ENCODE measurements around the gene CTSD. TPM values are rescaled to one million over a fixed set of nuclear protein-coding genes. Genes with fewer than 3 reads are reported as not detected.

Gene CTSD
- total and polyA plus RNA-seq, 2 of the 4 experiments (the other 2 are of a cell fraction) = 39.8 to 166 TPM

DNA sequence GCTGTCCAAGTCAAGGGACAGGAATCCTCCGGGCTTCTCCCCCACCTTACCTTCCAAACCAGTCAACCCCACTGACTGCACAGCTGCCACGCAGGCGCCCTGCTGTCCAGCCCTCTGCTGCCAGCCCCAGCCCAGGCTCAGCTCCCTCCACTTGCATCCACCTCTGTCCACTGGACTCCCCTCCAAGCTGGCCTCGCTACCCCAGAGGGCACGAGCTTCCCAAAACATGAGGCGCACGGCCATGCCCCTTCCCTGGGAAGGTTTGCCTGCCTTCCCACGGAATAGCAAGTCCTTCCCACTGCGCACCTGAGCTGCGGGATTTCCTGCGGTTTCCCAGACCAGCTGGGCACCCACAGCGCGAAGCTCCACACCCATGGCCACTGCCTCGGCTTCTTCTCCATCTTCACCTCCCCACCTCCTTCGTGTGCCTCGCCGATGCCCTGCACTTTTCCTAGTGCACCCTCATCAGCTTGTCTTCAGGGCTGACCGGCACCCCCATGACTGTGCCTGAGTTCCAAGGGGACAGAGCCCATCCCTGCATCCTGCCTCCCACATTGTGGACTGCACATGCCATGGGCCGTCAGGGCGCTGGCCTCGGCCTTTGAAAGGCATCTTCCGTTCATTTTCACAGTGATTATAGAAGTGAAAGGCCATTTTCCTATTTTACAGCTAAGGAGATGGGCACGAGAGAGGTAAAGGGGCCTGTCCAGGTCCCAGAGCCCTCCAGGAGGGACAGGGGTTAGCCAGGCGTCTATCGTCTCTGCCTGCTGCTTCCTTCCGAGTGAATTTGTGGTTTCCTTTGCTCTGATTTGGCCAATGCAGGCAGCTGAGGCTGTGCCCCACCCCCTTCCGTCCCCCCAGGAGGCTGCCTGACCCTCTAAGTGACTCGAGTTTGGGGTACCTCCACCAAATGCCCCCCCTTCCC, 29.7 kb downstream of the CTSD start:
- ChIA-PET CTCF (no interaction called here), POLR2A (ENCODE audit: unreplicated experiment) (no interaction called here)
- Histone ChIP-seq H2BK5ac (ENCODE audit: low read depth, low read length, poor library complexity, severe bottlenecking) (no peak overlapping the region), H3K27me3 (ENCODE audit: control insufficient read depth, insufficient read depth, low read length) (peaks cover 51% of the 10 kb centered on the region), H3K9me1 (ENCODE audit: insufficient read depth, low read length) (peaks cover 5% of the 10 kb centered on the region; the same call in 1 of the 2 replicates), H3K14ac (replicated peaks; ENCODE audit: low read depth, low read length) (no peak overlapping the region), H3K9ac (ENCODE audit: low read depth, low read length) (no peak overlapping the region), H3K27ac (ENCODE audit: insufficient read depth, low read length) (no peak overlapping the region), H2AK5ac (ENCODE audit: low read depth, low read length) (no peak overlapping the region), H4K8ac (ENCODE audit: low read depth in 2 of 2, low read length in 2 of 2) (no peak overlapping the region), H4K91ac (ENCODE audit: insufficient read depth, low read depth, low read length) (no peak overlapping the region), H3K23ac (ENCODE audit: low read depth, low read length) (no peak overlapping the region), H2BK120ac (ENCODE audit: low read depth, low read length) (no peak overlapping the region), H3K4me1 (ENCODE audit: control insufficient read depth, insufficient read depth, low read length) (no peaks in the 10 kb centered on the region), H2BK15ac (ENCODE audit: low read depth, low read length) (no peak overlapping the region), H3K56ac (ENCODE audit: extremely low read depth, insufficient read depth, low read length) (no peak overlapping the region), H2BK20ac (ENCODE audit: low read depth, low read length) (no peak overlapping the region), H2AFZ (replicated peaks; ENCODE audit: low read length, poor library complexity) (no peak overlapping the region), H4K5ac (ENCODE audit: low read depth, low read length) (no peak overlapping the region), H3K18ac (ENCODE audit: low read depth, low read length) (no peak overlapping the region), H3K9me3 (ENCODE audit: control insufficient read depth, insufficient read depth, low read length) (peaks cover 16% of the 10 kb centered on the region), H3K4me2 (ENCODE audit: low read depth, low read length) (no peak overlapping the region), H2AK9ac (replicated peaks; ENCODE audit: low read depth, low read length, poor library complexity) (no peak overlapping the region), H3K4me3 (ENCODE audit: insufficient read depth, low read depth, low read length) (no peak overlapping the region), H4K20me1 (ENCODE audit: insufficient read depth, low read length) (no peaks in the 10 kb centered on the region), H3K79me1 (ENCODE audit: low read depth in 1 of 2, low read length in 2 of 2) (no peaks in the 10 kb centered on the region), H3K36me3 (ENCODE audit: control insufficient read depth, insufficient read depth, low read length) (no peaks in the 10 kb centered on the region), H3K4ac (ENCODE audit: low read depth, low read length) (no peak overlapping the region)
- DNase-seq (no peak), ATAC-seq (ENCODE audit: low read depth) (no peak)
- no peak for TF ChIP-seq SMC3 (IDR thresholded peaks at IDR 0.05; ENCODE audit: low read depth, low read length)
- no TSS peak for BruUV-seq (replicated peaks)
- intact Hi-C loops (cut with micrococcal nuclease) (no loop called here), dilution Hi-C loops (cut with HindIII; ENCODE audit: low sequenced_read_pairs, unreplicated experiment) (no loop called here), in situ Hi-C loops (cut with MboI; ENCODE audit: low sequenced_read_pairs) (no loop called here)
- 72% methylated on average over 13 of the region's 28 CpGs; no CpG with 5 or more reads in 1 of the 2 experiments for WGBS, 2 experiments (ENCODE audit: extremely low coverage in 2 of 2, insufficient read length in 1 of 2)

Measured in IMR-90 (cell line).